ENCODE results near the gene KDM2B. TPM values are rescaled to one million over a fixed set of nuclear protein-coding genes. Genes with fewer than 3 reads are reported as not detected.

The KDM2B gene
- total RNA-seq, 1 donor from 2014 or later: 10.3 TPM

- DNase-seq: peak; percentile 93
- ATAC-seq (ENCODE audit: poor library complexity): peak; percentile 81
- intact Hi-C loops (cut with DNase I): loop anchor here (5.0 kb wide), 1 partner anchor 34 kb away; no protein-coding TSS in a partner anchor
Observed at GRCh38 chr12:121536054-121536898, 44.5 kb downstream of the KDM2B start.

DNA sequence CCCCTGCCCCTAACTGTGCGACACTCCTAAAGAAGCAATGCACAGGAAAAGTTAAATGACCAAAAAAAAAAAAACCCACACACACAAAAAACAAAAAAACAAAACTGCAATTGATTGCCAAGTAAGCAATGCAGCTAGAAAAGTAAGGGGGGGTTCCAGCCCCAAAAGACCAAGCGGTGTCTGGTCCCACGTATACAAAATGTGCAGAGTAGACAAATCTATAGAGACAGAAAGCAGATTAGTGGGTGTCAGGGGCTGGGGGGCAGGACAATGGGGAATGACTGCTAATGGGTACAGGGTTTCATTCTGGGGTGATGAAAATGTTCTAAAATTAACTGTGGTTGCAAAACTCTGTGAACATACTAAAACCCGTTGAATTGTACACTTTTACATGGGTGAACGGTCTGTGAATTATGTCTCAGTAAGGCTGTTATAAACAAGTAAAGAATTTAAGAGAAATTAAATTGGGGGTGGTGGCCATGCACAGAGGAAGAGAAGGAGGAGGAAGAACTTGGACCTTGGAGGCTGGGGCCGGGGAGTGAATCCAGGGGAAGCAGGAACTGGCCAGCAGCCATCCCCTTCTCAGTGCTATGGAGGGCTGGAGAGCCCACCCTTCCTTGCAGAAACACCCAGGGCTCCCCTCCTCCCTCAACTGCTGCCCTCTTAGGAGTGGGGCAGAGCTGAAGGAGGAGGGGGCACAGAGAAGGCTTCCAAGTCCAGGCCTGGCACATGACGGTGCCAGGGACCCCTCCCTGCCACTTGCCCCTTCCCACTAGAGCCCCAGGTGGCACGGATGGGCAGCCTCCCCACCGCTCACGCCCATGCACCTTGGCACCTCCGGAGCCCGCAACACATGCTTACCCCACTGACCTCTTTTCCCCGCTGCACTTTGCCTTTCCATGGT lies 45.4 kb downstream of the KDM2B start:
- ATAC-seq (ENCODE audit: poor library complexity) (no peak), DNase-seq (peak; percentile 45)
- intact Hi-C loops (cut with DNase I): loop anchor here (5.0 kb wide), 1 partner anchor 33 kb away; no protein-coding TSS in a partner anchor

DNA sequence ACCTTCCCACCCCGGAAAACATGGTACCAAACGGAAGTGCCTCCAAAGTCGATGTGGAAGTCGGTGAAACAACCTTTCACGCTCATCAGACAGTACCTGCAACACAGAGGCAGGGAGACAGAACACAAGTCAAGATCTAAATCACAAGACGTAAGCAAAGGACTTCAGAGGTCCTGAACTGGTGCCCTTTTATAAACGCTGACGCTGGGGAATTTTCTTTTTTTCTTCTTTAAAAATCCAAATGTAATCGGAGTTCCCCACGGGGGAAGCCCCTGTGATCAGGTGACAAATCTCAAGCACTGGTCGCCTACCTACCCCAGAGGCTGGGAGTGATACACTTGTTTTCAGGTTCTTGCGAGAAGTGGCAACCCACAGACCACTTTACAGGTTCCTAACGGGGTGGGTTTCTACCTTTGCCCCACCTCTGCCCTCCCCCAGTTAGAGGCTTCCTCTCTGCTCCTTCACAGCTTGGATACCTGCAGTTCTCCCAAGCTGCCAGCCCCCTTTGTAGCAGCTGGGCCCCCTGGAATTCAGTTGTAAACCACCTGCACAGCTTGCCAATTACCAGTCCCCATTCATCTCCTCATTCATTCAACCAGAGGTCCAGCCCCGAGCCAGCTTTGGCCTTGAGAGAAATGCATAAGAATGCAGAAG lies 46.2 kb downstream of the KDM2B start:
- intact Hi-C loops (cut with DNase I): loop anchor here (5.0 kb wide), 1 partner anchor 32 kb away; no protein-coding TSS in a partner anchor
- ATAC-seq (ENCODE audit: poor library complexity) (no peak), DNase-seq (peak; percentile 37)

- intact Hi-C loops (cut with DNase I): no loop called here
- DNase-seq (peak; percentile 32), ATAC-seq (ENCODE audit: poor library complexity) (no peak)
Observed at GRCh38 chr12:121533394-121534090, 47.3 kb downstream of the KDM2B start.

- no peak for ATAC-seq (ENCODE audit: poor library complexity)
Observed at GRCh38 chr12:121532503-121533393, 48.1 kb downstream of the KDM2B start.

GRCh38 chr12:121531356-121531750 lies 49.5 kb downstream of the KDM2B start:
- ATAC-seq (ENCODE audit: poor library complexity) (no peak), DNase-seq (no peak)
- intact Hi-C loops (cut with DNase I): no loop called here

More at GRCh38 chr12:121532503-121533393, 48.1 kb downstream of the KDM2B start:
- peak; percentile 35 for DNase-seq
- intact Hi-C loops (cut with DNase I): no loop called here

GRCh38 chr12:121530600-121531355 lies 50.0 kb downstream of the KDM2B start:
- ATAC-seq (ENCODE audit: poor library complexity): peak; percentile 67

DNA sequence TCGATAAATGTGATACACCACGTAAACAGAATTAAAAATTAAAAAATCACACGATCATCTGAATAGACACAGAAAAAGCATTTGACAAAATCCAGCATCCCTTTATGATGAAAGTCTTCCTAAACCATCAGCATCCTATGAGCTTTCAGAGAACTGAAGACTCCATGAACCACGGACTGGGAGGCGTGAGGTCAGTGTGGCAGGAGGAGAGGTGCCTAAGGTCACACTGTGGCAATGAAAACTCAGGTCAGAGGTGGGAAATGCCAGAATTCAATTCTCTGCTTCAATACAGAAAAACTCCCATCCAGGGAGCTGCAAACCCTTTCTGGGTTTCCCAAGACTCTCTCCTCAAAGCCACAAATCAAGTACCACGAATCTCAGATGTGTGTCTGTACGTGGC lies 51.6 kb downstream of the KDM2B start:
- no peak for ATAC-seq (ENCODE audit: poor library complexity)
- DNase-seq: no peak
- intact Hi-C loops (cut with DNase I): no loop called here

More at GRCh38 chr12:121530600-121531355, 50.0 kb downstream of the KDM2B start:
- intact Hi-C loops (cut with DNase I): no loop called here
- peak; percentile 91 for DNase-seq

- ATAC-seq (ENCODE audit: poor library complexity) (no peak), DNase-seq (peak; percentile 8)
- intact Hi-C loops (cut with DNase I): no loop called here
Observed at GRCh38 chr12:121525411-121525810, 55.4 kb downstream of the KDM2B start.

DNA sequence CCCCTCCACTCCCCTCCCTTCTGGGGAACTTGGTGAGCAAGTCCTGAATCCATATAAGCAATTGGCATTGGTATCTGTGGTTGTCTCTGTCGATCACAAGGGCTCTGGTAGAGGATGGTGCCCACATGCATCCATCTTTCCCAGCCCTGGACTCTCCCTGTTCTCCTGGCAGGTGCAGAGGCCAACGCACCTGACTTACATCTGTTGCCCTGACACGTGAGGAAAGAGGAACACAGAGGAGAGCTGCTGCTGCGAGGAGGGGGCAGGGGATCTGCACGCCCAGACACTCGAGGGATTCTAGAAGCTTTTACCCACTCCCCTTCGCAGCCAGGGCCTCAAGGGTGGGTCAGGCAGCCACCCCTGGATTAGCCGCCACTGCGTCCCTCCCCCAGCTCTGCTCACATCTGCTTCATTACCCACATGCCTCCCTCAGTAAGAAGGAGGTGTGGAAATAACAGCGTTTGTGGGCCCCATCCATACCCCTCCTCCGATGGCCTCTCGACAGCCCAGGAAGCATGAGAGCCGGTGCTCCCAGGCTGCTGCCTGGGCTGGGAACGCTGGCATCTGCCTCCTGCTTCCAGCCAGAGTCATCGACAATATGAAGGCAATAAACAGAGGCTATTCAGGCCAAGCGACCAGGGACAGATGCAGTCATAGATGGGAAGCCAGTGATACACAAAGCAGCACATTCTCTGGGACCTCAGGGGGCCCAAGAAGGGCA lies 56.5 kb downstream of the KDM2B start:
- ATAC-seq (ENCODE audit: poor library complexity) (no peak), DNase-seq (peak; percentile 16)
- intact Hi-C loops (cut with DNase I): no loop called here

- DNase-seq (peak; percentile 26), ATAC-seq (ENCODE audit: poor library complexity) (no peak)
- intact Hi-C loops (cut with DNase I): no loop called here
Observed at GRCh38 chr12:121523741-121524140, 57.1 kb downstream of the KDM2B start.

- intact Hi-C loops (cut with DNase I): no loop called here
- ATAC-seq (ENCODE audit: poor library complexity) (peak; percentile 9), DNase-seq (peak; percentile 43)
Observed at GRCh38 chr12:121522971-121523370, 57.9 kb downstream of the KDM2B start.

- ATAC-seq (ENCODE audit: poor library complexity) (peak; percentile 59), DNase-seq (no peak)
- intact Hi-C loops (cut with DNase I): no loop called here
Observed at GRCh38 chr12:121520586-121521086, 60.2 kb downstream of the KDM2B start.

DNA sequence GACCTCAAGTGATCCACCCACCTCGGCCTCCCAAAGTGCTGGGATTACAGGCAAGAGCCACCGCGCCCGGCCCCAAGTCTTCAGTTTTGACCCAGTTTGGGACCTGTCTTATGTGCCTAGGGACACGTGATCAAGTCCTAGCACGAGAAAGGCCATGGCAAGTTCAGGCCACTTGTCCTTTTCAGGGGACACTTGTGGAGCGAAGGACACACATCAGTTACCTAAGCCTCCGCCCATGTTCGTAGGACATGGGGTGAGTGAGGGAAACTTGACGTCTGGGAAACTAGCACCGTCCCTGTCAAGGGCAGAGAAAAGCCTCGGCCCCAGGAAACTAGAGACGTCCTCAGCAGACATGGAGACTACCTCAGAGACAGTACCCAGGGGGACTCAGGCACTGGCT lies 60.7 kb downstream of the KDM2B start:
- intact Hi-C loops (cut with DNase I): no loop called here
- DNase-seq (no peak), ATAC-seq (ENCODE audit: poor library complexity) (no peak)

GRCh38 chr12:121519227-121519626 lies 61.6 kb downstream of the KDM2B start:
- DNase-seq: no peak
- intact Hi-C loops (cut with DNase I): no loop called here
- no peak for ATAC-seq (ENCODE audit: poor library complexity)

DNA sequence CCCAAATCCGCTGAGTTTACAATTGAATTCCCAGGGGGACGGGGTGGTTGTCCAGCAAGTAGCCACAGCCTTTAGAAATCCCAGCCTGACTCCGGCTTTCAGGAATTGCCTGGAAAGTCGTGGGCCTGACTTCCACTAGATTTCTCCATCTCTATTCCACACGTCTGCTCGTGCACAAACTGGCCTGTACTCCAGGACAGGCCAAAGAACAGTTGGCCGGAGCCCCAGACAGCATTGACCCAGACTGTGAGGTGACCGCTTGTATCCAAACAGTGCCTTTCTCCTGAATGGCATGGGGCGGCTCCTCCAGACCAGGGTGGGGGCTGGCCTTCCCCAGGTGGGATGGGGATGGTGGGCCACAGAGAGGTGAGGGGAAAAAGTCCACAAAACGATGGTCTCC lies 62.2 kb downstream of the KDM2B start:
- ATAC-seq (ENCODE audit: poor library complexity) (no peak), DNase-seq (peak; percentile 26)
- intact Hi-C loops (cut with DNase I): no loop called here
